Subcutaneous adipose tissue (tissue), 4 donors: ENCODE results near the gene SS18L1. TPM values are rescaled to one million over a fixed set of nuclear protein-coding genes. Genes with fewer than 3 reads are reported as not detected.

ENCODE experiments used
- CTCF ChIP-seq: fragments of 450-650 bp; IDR thresholded peaks from one replicate; pipeline ENCODE4 v1.5.1; 2016; ENCODE audit warnings: low read depth, mild to moderate bottlenecking, control low read depth, antibody characterized with exemption, moderate library complexity
- total RNA-seq, 4 donors: library from RNA; depleted of rRNA; stranded (reverse); fragments of >200 nt; gene quantifications; one replicate each; pipeline ENCODE4 v1.1.0, GENCODE V29; 2016

SS18L1 gene
- total RNA-seq, 4 donors from 2014 or later: 10.3 to 18.3 (median 12.9) TPM

- TF ChIP-seq CTCF: no peak
These were observed 21.6 kb downstream of the SS18L1 start for GRCh38 chr20:62164879-62165761.

- no peak for TF ChIP-seq CTCF
These were observed 22.3 kb downstream of the SS18L1 start for GRCh38 chr20:62165762-62166399.

- TF ChIP-seq CTCF: no peak
These were observed 23.9 kb downstream of the SS18L1 start for GRCh38 chr20:62167474-62167873.

DNA sequence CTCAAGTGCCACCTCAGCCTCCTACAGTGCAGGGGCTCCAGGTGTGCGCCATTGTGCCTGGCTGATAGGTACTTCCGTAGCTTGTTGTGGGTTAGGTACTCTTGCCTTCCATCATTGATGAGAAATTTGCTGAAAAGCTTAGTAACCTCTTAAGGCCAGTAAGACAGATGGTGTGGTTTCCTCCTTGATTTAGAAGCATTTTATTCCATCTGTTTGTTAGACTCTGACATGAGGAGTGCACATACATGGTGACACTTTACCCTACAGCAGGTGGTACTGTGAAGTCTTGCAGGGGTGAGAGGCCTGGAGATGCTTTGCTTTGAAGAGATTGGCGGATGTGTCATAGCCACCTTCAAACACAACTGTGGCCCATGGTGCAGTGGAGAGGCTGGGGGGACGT lies 24.5 kb downstream of the SS18L1 start:
- no peak for TF ChIP-seq CTCF

DNA sequence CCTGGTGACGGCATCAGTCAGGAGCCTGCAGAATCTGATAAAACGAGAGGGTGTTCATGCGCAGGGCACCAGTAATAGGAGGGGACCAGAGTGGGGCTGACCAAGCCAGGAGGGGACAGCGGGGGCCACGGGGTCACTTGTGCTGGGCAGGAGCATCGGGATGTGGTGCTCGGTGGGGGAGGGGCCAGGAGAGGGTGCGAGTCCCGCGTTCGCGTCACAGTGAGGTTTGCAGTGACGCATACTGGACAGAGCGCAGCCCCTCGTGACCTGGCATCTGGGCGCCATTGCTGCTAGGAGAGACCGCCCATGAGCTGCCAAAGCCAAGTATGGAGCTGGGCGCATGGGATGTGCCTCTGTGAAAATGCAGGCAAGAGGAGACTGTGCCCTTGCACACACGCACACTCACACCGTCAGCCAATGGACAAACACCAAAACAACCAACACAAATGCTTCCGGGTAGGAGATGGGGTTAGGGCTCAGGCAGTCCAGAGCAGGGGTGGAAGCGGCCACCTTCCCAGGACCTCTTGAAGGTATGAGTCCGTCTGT lies 25.4 kb downstream of the SS18L1 start:
- TF ChIP-seq CTCF: no peak

GRCh38 chr20:62170536-62170935 lies 27.0 kb downstream of the SS18L1 start:
- no peak for TF ChIP-seq CTCF

- TF ChIP-seq CTCF: no peak
These were observed 27.7 kb downstream of the SS18L1 start for GRCh38 chr20:62171245-62171644.
